Endothelial cell of umbilical vein (primary cell): ENCODE measurements around the gene B9D1. TPM values are rescaled to one million over a fixed set of nuclear protein-coding genes. Genes with fewer than 3 reads are reported as not detected.

Experiments
- BruUV-seq: library from RNA; stranded (reverse); fragments of 400-500 nt; replicated peaks from 2 replicates; lab custom pipeline; 2021; lab: Mats Ljungman, UMichigan
- CTCF ChIA-PET: fragments of 300-600, 350-600 bp; sonication (Branson Sonifier 250); formaldehyde crosslinking; loops from one replicate; lab custom pipeline; 2021; ENCODE audit warnings: antibody characterized with exemption, inconsistent platforms; lab: Charles Lee
- POLR2A ChIA-PET: fragments of 300-600, 350-600 bp; sonication (Branson Sonifier 250); formaldehyde crosslinking; loops from one replicate; lab custom pipeline; 2021; ENCODE audit warnings: antibody characterized with exemption, inconsistent platforms; lab: Charles Lee
- DNase-seq: peaks from one replicate; pipeline ENCODE4 v3.0.0-alpha.2; 2011; ENCODE audit warnings: low read depth, low spot score
- FAIRE-seq: peaks from 2 replicates; lab custom pipeline; 2011; peaks lifted over from hg19 to GRCh38; lab: Jason Lieb, UNC
- H2AFZ ChIP-seq: 2 replicates; pipeline ENCODE4 v1.6.0; 2012; ENCODE audit warnings: low read depth, low read length, control low read depth, inconsistent platforms
- H3K27ac ChIP-seq: 2 replicates; pipeline ENCODE4 v1.5.1; 2011; ENCODE audit warnings: low read depth, mild to moderate bottlenecking, control low read depth, low read length, moderate library complexity; ENCODE audit not compliant: insufficient read depth
- H3K27me3 ChIP-seq, 2 experiments: 2 replicates each; pipeline versions ENCODE4 v1.6.0 to v1.6.1; 2011; ENCODE audit warnings: low read length in 2 of 2, mixed read lengths in 1 of 2; ENCODE audit not compliant: control insufficient read depth in 2 of 2, insufficient read depth in 2 of 2
- H3K36me3 ChIP-seq, 2 experiments: 2 replicates in 1 of 2; 3 replicates in 1 of 2; pipeline ENCODE4 v1.5.1; 2011; ENCODE audit warnings: low read length in 2 of 2, mild to moderate bottlenecking in 1 of 2, moderate library complexity in 1 of 2; ENCODE audit not compliant: control insufficient read depth in 2 of 2, insufficient read depth in 2 of 2; ENCODE audit errors: extremely low read depth in 1 of 2
- H3K4me1 ChIP-seq: 3 replicates; pipeline ENCODE4 v1.5.1; 2011; ENCODE audit warnings: mild to moderate bottlenecking, low read length; ENCODE audit not compliant: control insufficient read depth, insufficient read depth; ENCODE audit errors: extremely low read depth
- H3K4me2 ChIP-seq: 2 replicates; pipeline ENCODE4 v1.6.1; 2011; ENCODE audit warnings: low read length, control low read depth, mixed read lengths; ENCODE audit not compliant: insufficient read depth
- H3K4me3 ChIP-seq, 3 experiments: fragments of 200-600 bp in 1 of 3; sonication (generic), shearing (Covaris generic) in 1 of 3; replicated peaks in 1 of 3; 2 replicates each; pipeline ENCODE4 v1.5.1; 2011 to 2016; ENCODE audit warnings: control low read depth in 3 of 3, low read length in 3 of 3, mild to moderate bottlenecking in 2 of 3, inconsistent platforms in 1 of 3, low read depth in 1 of 3, moderate library complexity in 1 of 3; ENCODE audit not compliant: insufficient read depth in 1 of 3
- H3K79me2 ChIP-seq: 2 replicates; pipeline ENCODE4 v1.6.0; 2012; ENCODE audit warnings: low read length, inconsistent platforms; ENCODE audit not compliant: control insufficient read depth, insufficient read depth
- H3K9ac ChIP-seq: replicated peaks from 2 replicates; pipeline ENCODE3; 2011; ENCODE audit warnings: low read length, control low read depth; ENCODE audit not compliant: insufficient read depth; ENCODE audit errors: extremely low read depth
- H3K9me1 ChIP-seq: replicated peaks from 3 replicates; pipeline ENCODE4 v1.6.0; 2011; ENCODE audit warnings: mild to moderate bottlenecking, low read length; ENCODE audit not compliant: control insufficient read depth, insufficient read depth; ENCODE audit errors: extremely low read depth
- H3K9me3 ChIP-seq: replicated peaks from 2 replicates; pipeline ENCODE4 v1.5.1; 2012; ENCODE audit warnings: low read length, inconsistent platforms; ENCODE audit not compliant: control insufficient read depth, insufficient read depth
- H4K20me1 ChIP-seq: replicated peaks from 2 replicates; pipeline ENCODE3; 2011; ENCODE audit warnings: mild to moderate bottlenecking, low read length; ENCODE audit not compliant: control insufficient read depth, insufficient read depth; ENCODE audit errors: extremely low read depth
- CTCF ChIP-seq, 2 donors: IDR thresholded peaks; 1 replicate in 1 of 2; 2 replicates in 1 of 2; pipeline ENCODE4 v1.5.1; 2011; ENCODE audit warnings: low read length in 2 of 2, mild to moderate bottlenecking in 2 of 2, moderate library complexity in 2 of 2, control low read depth in 1 of 2, inconsistent platforms in 1 of 2, low read depth in 1 of 2; ENCODE audit not compliant: insufficient read depth in 1 of 2; ENCODE audit errors: extremely low read depth in 1 of 2
- EZH2 ChIP-seq: IDR thresholded peaks from 2 replicates; pipeline ENCODE4 v1.6.1; 2012; ENCODE audit warnings: borderline replicate concordance, low read depth, mild to moderate bottlenecking, moderate library complexity, low read length, inconsistent platforms; ENCODE audit not compliant: severe bottlenecking
- FOS ChIP-seq: IDR thresholded peaks from 2 replicates; pipeline ENCODE4 v1.6.1; 2011; ENCODE audit warnings: mild to moderate bottlenecking, low read length, moderate library complexity, borderline replicate concordance; ENCODE audit not compliant: insufficient read depth
- GATA2 ChIP-seq: IDR thresholded peaks from 2 replicates; pipeline ENCODE4 v1.7.0; 2011; ENCODE audit warnings: low read depth, mild to moderate bottlenecking, moderate library complexity, mixed read lengths, low read length; ENCODE audit not compliant: insufficient read length, insufficient read depth
- JUN ChIP-seq: IDR thresholded peaks from 2 replicates; pipeline ENCODE4 v1.6.1; 2011; ENCODE audit warnings: borderline replicate concordance, low read depth; ENCODE audit not compliant: insufficient read length, insufficient read depth
- MAX ChIP-seq: IDR thresholded peaks from 2 replicates; pipeline ENCODE4 v1.6.1; 2011; ENCODE audit not compliant: insufficient read depth, insufficient read length
- MYC ChIP-seq: IDR thresholded peaks from one replicate; pipeline ENCODE4 v1.6.1; 2011; ENCODE audit warnings: mild to moderate bottlenecking, low read depth, low read length
- POLR2A ChIP-seq: IDR thresholded peaks from 2 replicates; pipeline ENCODE4 v1.6.1; 2012; ENCODE audit warnings: low read depth, mild to moderate bottlenecking, control low read depth, low read length
- POLR2AphosphoS5 ChIP-seq: IDR thresholded peaks from 2 replicates; pipeline ENCODE4 v1.6.1; 2012; ENCODE audit warnings: low read depth, mild to moderate bottlenecking, control low read depth, low read length, moderate library complexity; ENCODE audit not compliant: insufficient read depth
- dilution Hi-C: fragments of 300-500 bp; cut with MboI; formaldehyde crosslinking; loops from one replicate; pipeline ENCODE4 v1.15.0; 2019; ENCODE audit warnings: low sequenced_read_pairs; ENCODE audit not compliant: extremely low pct_ligation_motif_present
- intact Hi-C: fragments of 100-400 bp; cut with micrococcal nuclease; formaldehyde crosslinking; loops from one replicate; pipeline ENCODE4 v1.10.0; 2022
- polyA plus RNA-seq, 4 experiments: library from polyadenylated mRNA; depleted of rRNA in 3 of 4; stranded (reverse) in 3 of 4; unstranded in 1 of 4; fragments of >200 nt; gene quantifications; 2 replicates each; pipeline versions ENCODE4 v1.2.1 to v1.2.3, GENCODE V29; 2011 to 2012; ENCODE audit warnings: missing spikeins in 1 of 4
- total RNA-seq: library from RNA; stranded (reverse); gene quantifications from 2 replicates; pipeline ENCODE4 v1.2.3, GENCODE V29; 2021

B9D1 gene
- total and polyA plus RNA-seq, 2 donors (not counting 3 experiments of a cell fraction or from before 2014, with no cell fraction given): 20.5 to 55.8 TPM

- H3K27me3 ChIP-seq: no peaks in the 10 kb centered on the region
- CTCF ChIA-PET: no interaction called here
- dilution Hi-C loops (no loop called here), intact Hi-C loops (no loop called here)
- no peaks in the 10 kb centered on the region for H3K9me3 ChIP-seq
- H3K4me3 ChIP-seq: no peak overlapping the region
- POLR2A ChIA-PET: no interaction called here
- H3K9ac ChIP-seq: no peak overlapping the region
- no peaks in the 10 kb centered on the region for H3K79me2 ChIP-seq
- BruUV-seq: no TSS peak
- no peaks in the 10 kb centered on the region for H3K36me3 ChIP-seq
- FAIRE-seq (no peak), DNase-seq (no peak)
- no peak overlapping the region for H2AFZ ChIP-seq
- H3K27ac ChIP-seq: no peak overlapping the region
- TF ChIP-seq POLR2A (no peak), MAX (no peak), GATA2 (no peak), JUN (no peak), CTCF (IDR thresholded peaks at IDR 0.05; ENCODE audit: extremely low read depth in 1 of 2, insufficient read depth in 1 of 2, low read depth in 1 of 2, low read length in 2 of 2) (no peak)
- no peak overlapping the region for H3K4me2 ChIP-seq
- peaks cover 8% of the 10 kb centered on the region for H3K4me1 ChIP-seq
- H3K9me1 ChIP-seq: no peaks in the 10 kb centered on the region
- no peaks in the 10 kb centered on the region for H4K20me1 ChIP-seq
These were observed 18.8 kb downstream of the B9D1 start for GRCh38 chr17:19343671-19344151.

GRCh38 chr17:19343256-19343630 is 19.3 kb downstream of the B9D1 start:
- no TSS peak for BruUV-seq
- dilution Hi-C loops (no loop called here), intact Hi-C loops (no loop called here)
- no peak overlapping the region for H2AFZ ChIP-seq
- H3K9me3 ChIP-seq: no peaks in the 10 kb centered on the region
- H3K4me1 ChIP-seq: peaks cover 8% of the 10 kb centered on the region
- DNase-seq: no peak
- H3K4me3 ChIP-seq: no peak overlapping the region
- TF ChIP-seq EZH2: no peak
- no peak for TF ChIP-seq GATA2
- TF ChIP-seq FOS: no peak
- TF ChIP-seq JUN: no peak
- no peak for TF ChIP-seq MAX
- TF ChIP-seq POLR2A: no peak
- no peak for TF ChIP-seq MYC
- TF ChIP-seq POLR2AphosphoS5: no peak
- TF ChIP-seq CTCF (IDR thresholded peaks at IDR 0.05; ENCODE audit: extremely low read depth in 1 of 2, insufficient read depth in 1 of 2, low read depth in 1 of 2, low read length in 2 of 2): no peak
- ChIA-PET POLR2A (no interaction called here), CTCF (interaction anchor here (1.0 kb wide), 1 partner anchor 20 kb away, joined by 4 read pairs; the partner anchor contains the start of gene B9D1)
- no peak overlapping the region for H3K4me2 ChIP-seq
- H3K9ac ChIP-seq: no peak overlapping the region
- H3K79me2 ChIP-seq: no peaks in the 10 kb centered on the region
- no peak for FAIRE-seq
- no peaks in the 10 kb centered on the region for H3K9me1 ChIP-seq
- H3K27me3 ChIP-seq: no peaks in the 10 kb centered on the region
- no peaks in the 10 kb centered on the region for H3K36me3 ChIP-seq
- H4K20me1 ChIP-seq: no peaks in the 10 kb centered on the region
- H3K27ac ChIP-seq: no peak overlapping the region
